GM12878 (cell line): Measurements from ENCODE around the gene TCEAL4.

Experiments
- BHLHE40 ChIP-seq, 2 experiments: fragments of 450-650 bp in 1 of 2; IDR thresholded peaks; 2 replicates each; pipeline ENCODE4 v1.6.1; 2011 to 2017; ENCODE audit warnings: low read depth in 2 of 2, borderline replicate concordance in 1 of 2, improper control_type of control experiment in 1 of 2, low read length in 1 of 2, mild to moderate bottlenecking in 1 of 2
- BRCA1 ChIP-seq: IDR thresholded peaks from 2 replicates; pipeline ENCODE4 v1.6.1; 2011; ENCODE audit warnings: low read depth, low read length, improper control_type of control experiment
- EZH2 ChIP-seq: IDR thresholded peaks from 2 replicates; pipeline ENCODE4 v1.6.1; 2012; ENCODE audit warnings: low read depth, mild to moderate bottlenecking, control low read depth, inconsistent platforms, low read length, borderline replicate concordance; ENCODE audit not compliant: control insufficient read depth
- JUNB ChIP-seq: IDR thresholded peaks from 2 replicates; pipeline ENCODE4 v1.6.1; 2016; ENCODE audit warnings: antibody characterized with exemption, mild to moderate bottlenecking
- POLR2A ChIP-seq: IDR thresholded peaks from 2 replicates; pipeline ENCODE4 v1.6.1; 2011; ENCODE audit warnings: low read depth, mild to moderate bottlenecking, low read length
- ZNF622 ChIP-seq: fragments of 450-650 bp; IDR thresholded peaks from 2 replicates; pipeline ENCODE4 v1.6.1; 2017; ENCODE audit warnings: mild to moderate bottlenecking, inconsistent platforms
- TF ChIP-seq, protein P1 (sequence below), 3 experiments: IDR thresholded peaks in 2 of 3; conservative IDR thresholded peaks in 1 of 3; 2 replicates each; pipeline ENCODE4 v1.5.1; 2011; ENCODE audit warnings: low read depth in 3 of 3, low read length in 3 of 3, mild to moderate bottlenecking in 3 of 3, control low read depth in 2 of 3, moderate library complexity in 2 of 3, inconsistent platforms in 1 of 3, mixed read lengths in 1 of 3; ENCODE audit not compliant: control insufficient read depth in 2 of 3, insufficient read depth in 1 of 3; ENCODE audit errors: extremely low read depth in 1 of 3
- TF ChIP-seq, protein P2 (sequence below): IDR thresholded peaks from 2 replicates; pipeline ENCODE4 v1.6.1; 2011; ENCODE audit warnings: borderline replicate concordance, low read depth, mild to moderate bottlenecking, moderate library complexity, mixed read lengths, low read length; ENCODE audit not compliant: insufficient read depth; ENCODE audit errors: extremely low read length

DNA sequence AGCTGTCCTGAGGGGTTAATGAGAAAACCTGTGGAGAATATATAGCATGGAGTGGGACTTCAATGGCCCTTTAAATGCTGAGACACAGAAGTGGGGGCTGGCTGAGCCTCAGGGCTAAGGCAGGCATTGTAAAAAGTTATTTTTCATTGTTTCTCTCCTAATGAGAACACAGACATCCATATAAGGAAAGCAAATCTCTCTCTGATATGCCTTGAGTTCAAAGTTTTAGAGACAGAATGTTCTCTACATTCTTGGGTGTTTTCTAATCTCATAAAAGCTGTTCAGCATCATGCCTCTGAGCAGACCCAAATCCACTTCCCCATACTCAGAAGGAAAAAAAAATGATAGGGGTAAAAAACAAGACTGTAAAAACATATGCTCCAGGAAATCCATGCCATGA, 49.2 kb upstream of the TCEAL4 start:
- TF ChIP-seq POLR2A (no peak), BHLHE40 (IDR thresholded peaks at IDR 0.05; ENCODE audit: borderline replicate concordance in 1 of 2, low read depth in 2 of 2, low read length in 1 of 2) (no peak), ZNF622 (no peak), JUNB (no peak), BRCA1 (no peak), EZH2 (no peak)
- TF ChIP-seq, protein P1, sequence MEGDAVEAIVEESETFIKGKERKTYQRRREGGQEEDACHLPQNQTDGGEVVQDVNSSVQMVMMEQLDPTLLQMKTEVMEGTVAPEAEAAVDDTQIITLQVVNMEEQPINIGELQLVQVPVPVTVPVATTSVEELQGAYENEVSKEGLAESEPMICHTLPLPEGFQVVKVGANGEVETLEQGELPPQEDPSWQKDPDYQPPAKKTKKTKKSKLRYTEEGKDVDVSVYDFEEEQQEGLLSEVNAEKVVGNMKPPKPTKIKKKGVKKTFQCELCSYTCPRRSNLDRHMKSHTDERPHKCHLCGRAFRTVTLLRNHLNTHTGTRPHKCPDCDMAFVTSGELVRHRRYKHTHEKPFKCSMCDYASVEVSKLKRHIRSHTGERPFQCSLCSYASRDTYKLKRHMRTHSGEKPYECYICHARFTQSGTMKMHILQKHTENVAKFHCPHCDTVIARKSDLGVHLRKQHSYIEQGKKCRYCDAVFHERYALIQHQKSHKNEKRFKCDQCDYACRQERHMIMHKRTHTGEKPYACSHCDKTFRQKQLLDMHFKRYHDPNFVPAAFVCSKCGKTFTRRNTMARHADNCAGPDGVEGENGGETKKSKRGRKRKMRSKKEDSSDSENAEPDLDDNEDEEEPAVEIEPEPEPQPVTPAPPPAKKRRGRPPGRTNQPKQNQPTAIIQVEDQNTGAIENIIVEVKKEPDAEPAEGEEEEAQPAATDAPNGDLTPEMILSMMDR (IDR thresholded peaks at IDR 0.05 in 2 of 3, conservative IDR thresholded peaks at IDR 0.05 in 1 of 3; ENCODE audit: control insufficient read depth in 2 of 3, extremely low read depth in 1 of 3, insufficient read depth in 1 of 3, low read depth in 3 of 3, low read length in 3 of 3): no peak
- TF ChIP-seq, protein P2, sequence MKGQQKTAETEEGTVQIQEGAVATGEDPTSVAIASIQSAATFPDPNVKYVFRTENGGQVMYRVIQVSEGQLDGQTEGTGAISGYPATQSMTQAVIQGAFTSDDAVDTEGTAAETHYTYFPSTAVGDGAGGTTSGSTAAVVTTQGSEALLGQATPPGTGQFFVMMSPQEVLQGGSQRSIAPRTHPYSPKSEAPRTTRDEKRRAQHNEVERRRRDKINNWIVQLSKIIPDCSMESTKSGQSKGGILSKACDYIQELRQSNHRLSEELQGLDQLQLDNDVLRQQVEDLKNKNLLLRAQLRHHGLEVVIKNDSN: no peak
